HepG2 (cell line): ENCODE results near the gene TRPC1. TPM values are rescaled to one million over a fixed set of nuclear protein-coding genes. Genes with fewer than 3 reads are reported as not detected.

ENCODE experiments used
- CBX2 ChIP-seq, 2 experiments: fragments of 200-600 bp in 1 of 2; sonication (generic); formaldehyde crosslinking in 1 of 2; IDR thresholded peaks; 2 replicates each; pipeline versions ENCODE4 v1.7.0 to v1.8.1; 2018 to 2022; ENCODE audit warnings: low read depth in 2 of 2, low read length in 1 of 2, mild to moderate bottlenecking in 1 of 2, missing genetic modification reagents in 1 of 2
- CTCF ChIP-seq: sonication (generic); formaldehyde crosslinking; IDR thresholded peaks from 2 replicates; pipeline ENCODE4 v1.5.0; 2020; ENCODE audit warnings: mild to moderate bottlenecking, missing genetic modification reagents, moderate library complexity
- FLYWCH1 ChIP-seq: sonication (generic); formaldehyde crosslinking; IDR thresholded peaks from 2 replicates; pipeline ENCODE4 v1.8.1; 2023; ENCODE audit warnings: mild to moderate bottlenecking, missing genetic modification reagents
- FOXO1 ChIP-seq: sonication (generic); formaldehyde crosslinking; IDR thresholded peaks from 2 replicates; pipeline ENCODE4 v1.4.0; 2020; ENCODE audit warnings: missing genetic modification reagents
- MXD4 ChIP-seq: IDR thresholded peaks from 2 replicates; pipeline ENCODE4 v1.6.1; 2016; ENCODE audit warnings: mild to moderate bottlenecking, missing biosample characterization, missing genetic modification reagents
- NFYB ChIP-seq: sonication (generic); formaldehyde crosslinking; IDR thresholded peaks from 2 replicates; pipeline ENCODE4 v1.4.0; 2020; ENCODE audit warnings: missing genetic modification reagents
- PAXIP1 ChIP-seq: sonication (generic); formaldehyde crosslinking; conservative IDR thresholded peaks from 2 replicates; pipeline ENCODE4 v1.4.0; 2020; ENCODE audit warnings: mild to moderate bottlenecking, missing genetic modification reagents, moderate library complexity
- POLR2AphosphoS2 ChIP-seq: IDR thresholded peaks from 2 replicates; pipeline ENCODE4 v1.6.1; 2011; ENCODE audit warnings: low read depth, low read length, improper control_type of control experiment
- POLR2AphosphoS5 ChIP-seq: IDR thresholded peaks from 2 replicates; pipeline ENCODE4 v1.6.1; 2012; ENCODE audit warnings: low read depth, low read length
- RFX5 ChIP-seq: IDR thresholded peaks from 2 replicates; pipeline ENCODE4 v1.6.1; 2011; ENCODE audit warnings: low read depth, low read length, improper control_type of control experiment
- SMC3 ChIP-seq: IDR thresholded peaks from 2 replicates; pipeline ENCODE4 v1.6.1; 2011; ENCODE audit warnings: low read length, improper control_type of control experiment
- SNAPC2 ChIP-seq: sonication (generic); formaldehyde crosslinking; IDR thresholded peaks from 2 replicates; pipeline ENCODE4 v1.8.1; 2022; ENCODE audit warnings: mild to moderate bottlenecking, missing genetic modification reagents
- XRCC5 ChIP-seq: fragments of 200-400 bp; formaldehyde crosslinking; optimal IDR thresholded peaks from 2 replicates; pipeline ENCODE3; 2017; ENCODE audit warnings: mild to moderate bottlenecking, low read length
- ZBTB2 ChIP-seq: sonication (generic); formaldehyde crosslinking; IDR thresholded peaks from 2 replicates; pipeline ENCODE4 v1.8.0; 2022; ENCODE audit warnings: low read depth, missing genetic modification reagents
- ZNF781 ChIP-seq: sonication (generic); formaldehyde crosslinking; IDR thresholded peaks from 2 replicates; pipeline ENCODE4 v1.5.1; 2020; ENCODE audit warnings: borderline replicate concordance, mild to moderate bottlenecking, missing genetic modification reagents; ENCODE audit errors: not compliant biosample characterization
- ZNF790 ChIP-seq: sonication (generic); formaldehyde crosslinking; IDR thresholded peaks from 2 replicates; pipeline ENCODE4 v1.8.0; 2022; ENCODE audit warnings: missing genetic modification reagents, mild to moderate bottlenecking, borderline replicate concordance
- ZSCAN20 ChIP-seq: sonication (generic); formaldehyde crosslinking; IDR thresholded peaks from 2 replicates; pipeline ENCODE4 v1.4.0; 2020; ENCODE audit warnings: missing genetic modification reagents, mild to moderate bottlenecking, borderline replicate concordance
- polyA plus RNA-seq, 8 experiments: library from polyadenylated mRNA; depleted of rRNA in 3 of 8; stranded (reverse) in 7 of 8; unstranded in 1 of 8; fragments of >200 nt; fragmentation: Illumina TruSeq in 4 of 8; extraction: Trizol in 4 of 8; gene quantifications; 2 replicates each; pipeline versions ENCODE4 v1.2.1 to v1.2.3, GENCODE V29; 2011 to 2016; ENCODE audit warnings: low read depth in 4 of 8, missing spikeins in 1 of 8, mixed read lengths in 1 of 8; ENCODE audit not compliant: insufficient read depth in 1 of 8
- total RNA-seq, 5 experiments: library from RNA; depleted of rRNA; stranded (reverse); fragments of >200 nt; fragmentation: Illumina TruSeq; extraction: Trizol; gene quantifications; 2 replicates each; pipeline ENCODE4 v1.2.3, GENCODE V29; 2016; ENCODE audit warnings: low read depth in 1 of 5
- TF ChIP-seq, protein P1 (sequence below): fragments of 450-650 bp; IDR thresholded peaks from 2 replicates; pipeline ENCODE4 v1.6.1; 2016
- TF ChIP-seq, protein P2 (sequence below): IDR thresholded peaks from 2 replicates; pipeline ENCODE4 v1.6.1; 2016; ENCODE audit warnings: mild to moderate bottlenecking

TRPC1 gene
- total and polyA plus RNA-seq, 2 of the 13 experiments (the other 11 are each of a cell fraction or from before 2014, with no cell fraction given) = 10.8 to 13.1 TPM

DNA sequence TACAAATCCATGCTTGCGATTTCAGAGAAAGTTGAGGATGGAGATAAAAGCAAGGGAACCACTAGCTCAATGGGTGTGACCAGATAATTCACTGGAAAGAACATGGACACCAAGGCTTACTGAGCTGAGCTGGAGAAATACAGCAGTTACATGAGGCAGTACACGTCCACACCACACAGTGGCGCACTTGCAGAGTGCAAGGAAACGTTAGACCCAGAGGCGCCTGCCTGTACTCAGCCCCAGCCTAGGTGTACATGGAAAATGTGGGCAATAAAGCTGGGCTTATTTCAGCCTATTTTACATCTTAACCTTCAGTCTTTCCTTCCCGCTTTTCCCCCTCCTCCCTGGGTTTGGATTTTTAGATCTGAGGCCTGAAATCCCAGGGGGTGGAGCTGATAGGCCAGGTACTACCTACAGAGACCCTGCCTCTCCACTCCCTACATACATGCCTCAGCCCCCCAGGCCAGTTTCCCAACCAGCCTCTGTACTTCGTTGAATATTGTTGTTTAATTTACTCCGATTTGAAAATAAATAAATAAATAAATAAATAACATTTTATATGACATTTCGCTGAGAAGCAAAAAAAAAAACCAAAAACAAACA, 105.0 kb downstream of the TRPC1 start (continued):
- no peak for TF ChIP-seq FLYWCH1 (CRISPR knock-in tag)
- TF ChIP-seq POLR2AphosphoS2 = no peak
- TF ChIP-seq POLR2AphosphoS5 = no peak
- peak; percentile 98 for TF ChIP-seq CTCF (CRISPR knock-in tag)
- TF ChIP-seq NFYB (CRISPR knock-in tag) = no peak
- TF ChIP-seq ZNF790 (CRISPR knock-in tag) = no peak
- TF ChIP-seq ZNF781 (CRISPR knock-in tag) = peak; percentile 47
- TF ChIP-seq FOXO1 (CRISPR knock-in tag) = peak; percentile 45; the same call in 1 of the 2 replicates
- peak; percentile 51; the same call in 1 of the 2 replicates for TF ChIP-seq MXD4 (CRISPR knock-in tag)
- no peak for TF ChIP-seq CBX2 (IDR thresholded peaks at IDR 0.05; ENCODE audit: low read depth, low read length)
- no peak for TF ChIP-seq CBX2 (CRISPR knock-in tag; IDR thresholded peaks at IDR 0.05; ENCODE audit: low read depth)
- 0 out of 2 replicates have a peak, but pooled peaks have one; percentile 16 for TF ChIP-seq PAXIP1 (CRISPR knock-in tag)
- TF ChIP-seq, protein P1, sequence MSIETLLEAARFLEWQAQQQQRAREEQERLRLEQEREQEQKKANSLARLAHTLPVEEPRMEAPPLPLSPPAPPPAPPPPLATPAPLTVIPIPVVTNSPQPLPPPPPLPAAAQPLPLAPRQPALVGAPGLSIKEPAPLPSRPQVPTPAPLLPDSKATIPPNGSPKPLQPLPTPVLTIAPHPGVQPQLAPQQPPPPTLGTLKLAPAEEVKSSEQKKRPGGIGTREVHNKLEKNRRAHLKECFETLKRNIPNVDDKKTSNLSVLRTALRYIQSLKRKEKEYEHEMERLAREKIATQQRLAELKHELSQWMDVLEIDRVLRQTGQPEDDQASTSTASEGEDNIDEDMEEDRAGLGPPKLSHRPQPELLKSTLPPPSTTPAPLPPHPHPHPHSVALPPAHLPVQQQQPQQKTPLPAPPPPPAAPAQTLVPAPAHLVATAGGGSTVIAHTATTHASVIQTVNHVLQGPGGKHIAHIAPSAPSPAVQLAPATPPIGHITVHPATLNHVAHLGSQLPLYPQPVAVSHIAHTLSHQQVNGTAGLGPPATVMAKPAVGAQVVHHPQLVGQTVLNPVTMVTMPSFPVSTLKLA = no peak
- TF ChIP-seq, protein P2, sequence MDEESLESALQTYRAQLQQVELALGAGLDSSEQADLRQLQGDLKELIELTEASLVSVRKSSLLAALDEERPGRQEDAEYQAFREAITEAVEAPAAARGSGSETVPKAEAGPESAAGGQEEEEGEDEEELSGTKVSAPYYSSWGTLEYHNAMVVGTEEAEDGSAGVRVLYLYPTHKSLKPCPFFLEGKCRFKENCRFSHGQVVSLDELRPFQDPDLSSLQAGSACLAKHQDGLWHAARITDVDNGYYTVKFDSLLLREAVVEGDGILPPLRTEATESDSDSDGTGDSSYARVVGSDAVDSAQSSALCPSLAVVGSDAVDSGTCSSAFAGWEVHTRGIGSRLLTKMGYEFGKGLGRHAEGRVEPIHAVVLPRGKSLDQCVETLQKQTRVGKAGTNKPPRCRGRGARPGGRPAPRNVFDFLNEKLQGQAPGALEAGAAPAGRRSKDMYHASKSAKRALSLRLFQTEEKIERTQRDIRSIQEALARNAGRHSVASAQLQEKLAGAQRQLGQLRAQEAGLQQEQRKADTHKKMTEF (CRISPR knock-in tag) = peak; percentile 28; the same call in 1 of the 2 replicates
- no peak for TF ChIP-seq RFX5
- no peak for TF ChIP-seq ZSCAN20 (CRISPR knock-in tag)
- no peak for TF ChIP-seq SNAPC2
- TF ChIP-seq XRCC5 = peak; percentile 77
- TF ChIP-seq SMC3 = peak; percentile 98
- TF ChIP-seq ZBTB2 = no peak
